Measurements from ENCODE around the gene ARL5B.

The ARL5B gene

DNA sequence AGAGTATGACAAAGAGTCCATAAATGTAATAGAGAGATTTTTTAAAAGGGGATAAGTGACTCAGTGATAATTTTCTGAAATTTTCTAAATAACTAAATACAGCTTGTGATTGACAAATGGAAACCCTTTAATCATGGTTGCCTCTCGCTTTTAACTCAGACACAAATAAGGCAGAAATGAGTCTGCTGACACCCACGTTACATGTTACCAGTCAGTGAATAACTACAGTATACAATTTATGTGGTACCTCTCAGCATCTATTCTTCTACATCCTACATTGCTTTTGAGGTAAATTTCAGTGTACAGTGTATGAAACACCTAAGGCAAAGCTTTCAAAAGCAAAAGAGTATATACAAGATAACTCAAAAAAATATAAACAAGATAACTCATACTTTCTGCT, 12.1 kb upstream of the ARL5B start:
- no peak overlapping the region for H3K4me3 ChIP-seq (ENCODE audit: low read depth in 1 of 2, low read length in 1 of 2)
- H3K4me1 ChIP-seq (ENCODE audit: control insufficient read depth in 1 of 2, insufficient read depth in 1 of 2, low read depth in 1 of 2, low read length in 1 of 2) = peaks cover 12 to 14% of the 10 kb centered on the region in 2 experiments
- no peaks in the 10 kb centered on the region for H3K9me3 ChIP-seq
- no peaks in the 10 kb centered on the region for H3K36me3 ChIP-seq
- TF ChIP-seq, protein P1, sequence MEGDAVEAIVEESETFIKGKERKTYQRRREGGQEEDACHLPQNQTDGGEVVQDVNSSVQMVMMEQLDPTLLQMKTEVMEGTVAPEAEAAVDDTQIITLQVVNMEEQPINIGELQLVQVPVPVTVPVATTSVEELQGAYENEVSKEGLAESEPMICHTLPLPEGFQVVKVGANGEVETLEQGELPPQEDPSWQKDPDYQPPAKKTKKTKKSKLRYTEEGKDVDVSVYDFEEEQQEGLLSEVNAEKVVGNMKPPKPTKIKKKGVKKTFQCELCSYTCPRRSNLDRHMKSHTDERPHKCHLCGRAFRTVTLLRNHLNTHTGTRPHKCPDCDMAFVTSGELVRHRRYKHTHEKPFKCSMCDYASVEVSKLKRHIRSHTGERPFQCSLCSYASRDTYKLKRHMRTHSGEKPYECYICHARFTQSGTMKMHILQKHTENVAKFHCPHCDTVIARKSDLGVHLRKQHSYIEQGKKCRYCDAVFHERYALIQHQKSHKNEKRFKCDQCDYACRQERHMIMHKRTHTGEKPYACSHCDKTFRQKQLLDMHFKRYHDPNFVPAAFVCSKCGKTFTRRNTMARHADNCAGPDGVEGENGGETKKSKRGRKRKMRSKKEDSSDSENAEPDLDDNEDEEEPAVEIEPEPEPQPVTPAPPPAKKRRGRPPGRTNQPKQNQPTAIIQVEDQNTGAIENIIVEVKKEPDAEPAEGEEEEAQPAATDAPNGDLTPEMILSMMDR (IDR thresholded peaks at IDR 0.05) = no peak
- no peaks in the 10 kb centered on the region for H3K27me3 ChIP-seq
- no peak overlapping the region for H3K27ac ChIP-seq

DNA sequence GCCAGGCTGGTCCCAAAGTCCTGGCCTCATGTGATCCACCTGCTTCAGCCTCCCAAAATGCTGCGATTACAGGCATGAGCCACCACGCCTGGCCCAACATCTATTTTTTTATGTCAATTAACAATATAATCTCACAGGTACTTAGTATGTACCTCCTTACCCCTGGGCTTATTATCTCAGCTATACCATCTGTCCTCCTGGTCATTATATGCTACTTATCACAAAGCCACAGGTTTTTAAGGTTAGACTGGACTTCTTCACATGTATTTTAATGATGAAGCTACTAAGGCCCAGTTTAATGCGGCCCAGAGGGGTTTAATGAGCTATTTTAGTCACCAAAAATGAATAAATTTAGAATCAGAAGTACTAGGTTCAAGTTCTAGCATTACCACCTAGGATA, 11.3 kb upstream of the ARL5B start:
- Histone ChIP-seq H3K9me3 (no peaks in the 10 kb centered on the region), H3K36me3 (no peaks in the 10 kb centered on the region), H3K4me1 (ENCODE audit: control insufficient read depth in 1 of 2, insufficient read depth in 1 of 2, low read depth in 1 of 2, low read length in 1 of 2) (peaks cover 12 to 14% of the 10 kb centered on the region in 2 experiments), H3K27me3 (no peaks in the 10 kb centered on the region), H3K4me3 (ENCODE audit: low read depth in 1 of 2, low read length in 1 of 2) (no peak overlapping the region), H3K27ac (no peak overlapping the region)
- TF ChIP-seq, protein P1 (IDR thresholded peaks at IDR 0.05) = no peak

DNA sequence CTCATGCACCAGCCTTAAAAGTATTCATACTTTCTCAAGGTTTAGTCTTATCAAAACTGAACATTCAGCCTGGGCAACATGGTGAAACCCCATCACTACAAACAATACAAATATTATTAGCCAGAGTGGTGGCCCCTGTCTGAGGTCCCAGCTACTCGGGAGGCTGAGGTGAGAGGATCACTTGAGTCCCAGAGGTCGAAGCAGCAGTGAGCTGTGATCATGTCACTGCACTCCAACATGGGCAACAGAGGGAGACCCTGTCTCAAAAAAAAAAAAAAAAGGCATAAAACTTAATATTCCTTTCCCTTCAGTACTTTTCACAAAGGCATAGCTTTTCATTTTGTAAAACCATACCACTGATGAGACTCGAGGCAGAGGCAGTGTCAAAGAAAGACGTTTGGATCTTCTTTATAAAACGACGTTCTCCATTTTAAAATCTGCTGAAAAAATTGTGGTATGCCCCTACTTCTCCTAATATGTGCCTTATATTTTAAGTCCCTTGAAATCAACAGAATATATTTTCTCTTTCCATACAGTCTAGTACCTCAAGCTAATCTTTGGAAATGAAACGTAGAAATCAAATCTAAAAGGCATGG, 9.8 kb upstream of the ARL5B start:
- Histone ChIP-seq H3K27ac (no peak overlapping the region), H3K36me3 (no peaks in the 10 kb centered on the region), H3K4me3 (ENCODE audit: low read depth in 1 of 2, low read length in 1 of 2) (no peak overlapping the region), H3K27me3 (no peaks in the 10 kb centered on the region), H3K9me3 (no peaks in the 10 kb centered on the region), H3K4me1 (ENCODE audit: control insufficient read depth in 1 of 2, insufficient read depth in 1 of 2, low read depth in 1 of 2, low read length in 1 of 2) (peaks cover 12 to 14% of the 10 kb centered on the region in 2 experiments)
- TF ChIP-seq, protein P1 (IDR thresholded peaks at IDR 0.05) = no peak

DNA sequence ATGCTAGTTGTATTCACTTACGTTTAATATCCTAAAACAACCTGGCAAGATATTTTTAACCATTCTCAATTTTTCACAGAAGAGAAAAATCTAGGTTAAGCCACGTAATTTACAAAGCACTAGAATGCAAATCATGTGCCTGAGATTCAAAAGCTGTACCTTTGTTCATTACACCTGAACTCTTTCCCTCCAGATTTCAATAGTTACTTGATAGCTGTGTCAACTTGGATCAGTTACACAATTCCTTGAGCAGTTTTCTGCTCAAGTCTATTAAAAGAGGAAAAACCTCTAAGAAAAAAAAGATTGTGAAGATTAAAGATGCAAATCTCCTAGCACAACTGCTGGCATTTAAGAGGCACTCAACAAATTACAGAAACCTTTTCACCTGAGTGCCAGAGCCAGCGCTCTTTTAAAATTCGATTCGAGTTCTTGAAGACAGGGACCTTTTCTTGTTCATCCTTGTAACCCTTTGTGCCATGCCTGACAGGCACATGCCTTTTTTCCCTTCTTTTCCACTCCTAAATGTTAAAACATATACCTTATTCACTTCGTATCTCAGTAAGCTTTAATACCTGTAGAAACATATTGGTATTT, 8.7 kb upstream of the ARL5B start:
- TF ChIP-seq, protein P1 (IDR thresholded peaks at IDR 0.05) = no peak
- H3K27ac ChIP-seq = peak overlapping the region; percentile 87
- peaks cover 12 to 14% of the 10 kb centered on the region in 2 experiments for H3K4me1 ChIP-seq (ENCODE audit: control insufficient read depth in 1 of 2, insufficient read depth in 1 of 2, low read depth in 1 of 2, low read length in 1 of 2)
- no peaks in the 10 kb centered on the region for H3K36me3 ChIP-seq
- peak overlapping the region; percentile 73 to 82 for H3K4me3 ChIP-seq (ENCODE audit: low read depth in 1 of 2, low read length in 1 of 2)
- no peaks in the 10 kb centered on the region for H3K9me3 ChIP-seq
- H3K27me3 ChIP-seq = no peaks in the 10 kb centered on the region

DNA sequence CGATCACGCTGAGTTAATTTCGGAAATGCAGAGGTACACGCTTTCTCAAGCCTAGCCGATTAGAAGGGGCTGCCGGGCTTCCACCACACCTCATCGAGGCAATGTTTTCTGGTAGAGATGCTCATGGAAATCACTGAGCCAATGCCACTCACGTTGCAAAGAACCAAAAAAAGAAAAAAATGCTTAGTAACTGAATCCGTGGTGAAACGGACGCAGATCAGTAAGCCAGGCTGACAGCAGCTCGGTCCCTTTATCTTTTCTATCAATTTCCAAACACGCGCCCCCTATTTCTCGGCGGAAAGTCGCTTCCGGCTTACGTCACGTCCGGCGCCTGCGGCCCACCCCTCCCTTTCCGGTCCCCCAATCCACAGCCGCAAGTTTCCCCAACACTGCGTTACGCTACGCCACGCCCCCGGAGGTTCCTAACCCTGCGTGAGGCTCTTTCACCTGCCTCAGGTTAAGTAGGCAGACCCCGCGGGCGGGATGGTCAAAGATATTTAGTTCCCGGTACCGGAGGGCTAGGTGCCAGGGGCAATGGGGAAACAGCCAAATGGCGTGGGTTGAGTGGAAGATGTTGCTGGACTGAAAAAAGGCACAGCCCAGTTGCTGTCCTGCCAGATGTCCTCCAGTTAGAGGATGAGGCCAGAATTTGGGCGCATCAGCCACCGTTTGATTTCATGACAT, 7.8 kb upstream of the ARL5B start, which contains the start of gene NSUN6:
NSUN6 (minus strand) TSS at position 264 of the 684 bp plus-strand sequence. CDS start 384 bp downstream, outside the sequence.
- peak within 1 kb of the TSS; percentile 73 to 82 for H3K4me3 ChIP-seq (ENCODE audit: low read depth in 1 of 2, low read length in 1 of 2)
- peaks cover 12 to 14% of the 10 kb centered on the region in 2 experiments for H3K4me1 ChIP-seq (ENCODE audit: control insufficient read depth in 1 of 2, insufficient read depth in 1 of 2, low read depth in 1 of 2, low read length in 1 of 2)
- H3K9me3 ChIP-seq = no peaks in the 10 kb centered on the region
- no peaks in the 10 kb centered on the region for H3K27me3 ChIP-seq
- peak within 1 kb of the TSS; percentile 87 for H3K27ac ChIP-seq
- H3K36me3 ChIP-seq = no peaks in the 10 kb centered on the region
- TF ChIP-seq, protein P1 (IDR thresholded peaks at IDR 0.05) = no peak

All from neutrophil (primary cell).